DMS79 treated with DMSO at 0.1 percent for 48 hours (cell line): Measurements from ENCODE around the gene SCGB2A2.

Source experiments
- DNase-seq: peaks from one replicate; lab custom pipeline; 2025; lab: John Stamatoyannopoulos, UW

Gene SCGB2A2

DNA sequence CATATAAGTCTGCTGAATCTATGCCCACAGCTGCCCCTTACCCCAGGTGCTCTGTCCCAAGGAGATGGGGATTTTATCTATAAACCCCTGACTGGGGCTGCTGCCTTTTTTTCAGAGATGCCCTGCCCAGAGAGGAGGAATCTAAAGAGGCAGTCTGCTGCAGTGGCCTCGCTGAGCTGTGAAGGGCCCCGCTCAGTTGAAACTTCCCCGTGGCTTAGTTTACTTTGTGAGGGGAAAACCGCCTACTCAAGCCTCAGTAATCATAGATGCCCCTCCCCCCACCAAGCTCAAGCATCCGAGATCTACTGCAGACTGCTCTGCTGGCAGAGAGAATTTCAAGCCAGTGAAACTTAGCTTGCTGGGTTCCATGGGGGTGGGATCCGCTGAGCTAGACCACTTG lies 36.3 kb downstream of the SCGB2A2 start:
- no peak for DNase-seq

DNA sequence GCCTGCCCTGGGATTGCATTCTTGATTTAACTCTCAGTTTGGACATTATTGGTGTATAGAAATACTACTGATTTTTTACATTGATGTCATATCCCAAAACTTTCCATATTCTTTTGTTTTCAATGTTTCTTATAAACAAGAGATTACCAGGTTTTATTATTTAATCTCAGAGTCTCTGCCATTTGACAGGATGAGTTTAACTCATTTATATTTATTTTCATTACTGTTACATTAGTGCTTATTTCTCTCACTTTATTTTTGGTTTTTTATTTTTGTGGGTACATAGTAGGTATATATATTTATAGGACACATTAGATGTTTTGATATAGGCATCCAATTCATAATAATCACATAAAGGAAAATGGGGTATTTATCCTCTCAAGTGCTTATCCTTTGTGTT lies 38.0 kb downstream of the SCGB2A2 start:
- DNase-seq, result no peak

DNA sequence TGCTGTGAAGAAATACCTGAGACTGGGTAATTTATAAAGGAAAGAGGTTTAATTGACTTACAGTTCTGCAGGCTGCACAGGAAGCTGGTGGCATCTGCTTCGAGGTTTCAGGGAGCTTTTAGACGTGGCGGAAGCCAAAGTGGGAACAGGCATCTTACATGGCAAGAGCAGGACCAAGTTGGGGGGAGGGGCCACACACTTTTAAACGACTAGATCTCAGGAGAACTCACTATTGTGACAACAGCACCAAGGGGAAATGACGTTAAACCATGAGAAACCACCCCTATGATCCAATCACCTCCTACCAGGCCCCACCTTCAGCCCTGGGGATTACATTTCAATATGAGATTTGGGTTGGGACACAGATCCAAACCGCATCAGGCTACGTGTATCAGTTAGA lies 40.0 kb downstream of the SCGB2A2 start:
- no peak for DNase-seq

DNA sequence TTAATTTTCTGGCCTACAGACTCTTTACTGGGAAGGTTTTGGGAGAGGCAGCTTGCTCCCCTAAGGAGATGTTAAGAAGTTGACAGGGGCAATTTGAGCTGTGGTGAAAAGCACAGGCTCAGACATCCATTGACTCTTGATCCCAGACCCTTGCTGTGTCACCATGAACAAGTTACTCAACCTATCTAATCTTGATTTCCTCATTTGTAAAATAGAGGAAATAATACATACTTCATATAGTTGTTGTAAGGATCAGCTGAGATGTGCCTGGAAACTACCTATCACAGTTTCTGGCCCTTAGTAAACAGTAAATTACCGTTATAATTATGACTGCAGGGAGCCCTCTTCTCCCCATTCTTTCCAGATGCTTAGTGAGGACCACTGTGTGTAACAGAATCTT lies 45.5 kb downstream of the SCGB2A2 start:
- no peak for DNase-seq

DNA sequence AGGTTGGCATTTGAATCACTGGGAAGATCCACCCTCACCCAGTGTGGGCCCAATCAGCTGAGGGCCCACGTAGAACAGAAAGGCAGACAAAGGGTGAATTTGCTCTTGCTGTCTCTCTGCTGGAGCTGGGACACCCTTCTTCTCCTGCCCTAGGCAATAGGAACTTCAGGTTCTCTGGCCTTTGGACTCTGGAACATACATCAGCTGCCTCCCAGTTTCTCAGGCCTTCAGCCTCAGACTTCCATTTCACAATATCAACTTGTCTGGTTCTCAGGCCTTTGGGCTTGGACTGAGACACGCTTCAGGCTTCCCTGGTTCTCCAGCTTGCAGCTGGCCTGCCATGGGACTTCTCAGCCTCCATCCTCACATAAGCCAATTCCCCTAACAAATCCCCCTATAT lies 52.6 kb downstream of the SCGB2A2 start:
- DNase-seq, result no peak
